Transverse colon (tissue), 4 donors: ENCODE measurements around the gene ZCCHC4.

ENCODE experiments used
- CTCF ChIP-seq, 5 experiments: fragments of 200-600 bp in 3 of 5; fragments of 450-650 bp in 2 of 5; sonication (generic) in 3 of 5; IDR thresholded peaks; 1 replicate in 2 of 5; 2 replicates in 3 of 5; pipeline ENCODE4 v1.5.1; 2016 to 2017; ENCODE audit warnings: antibody characterized with exemption in 5 of 5, inconsistent platforms in 3 of 5, mild to moderate bottlenecking in 2 of 5, moderate library complexity in 1 of 5
- EP300 ChIP-seq: sonication (generic); formaldehyde crosslinking; IDR thresholded peaks from one replicate; pipeline ENCODE4 v1.6.1; 2017; ENCODE audit warnings: antibody characterized with exemption, low read depth
- POLR2AphosphoS5 ChIP-seq, 3 donors: sonication (generic); formaldehyde crosslinking; IDR thresholded peaks; one replicate each; pipeline ENCODE4 v1.6.1; 2016; ENCODE audit warnings: antibody characterized with exemption in 3 of 3

GRCh38 chr4:25301471-25301870 lies 11.1 kb upstream of the ZCCHC4 start:
- TF ChIP-seq CTCF (IDR thresholded peaks at IDR 0.05) (no peak), EP300 (no peak), POLR2AphosphoS5 (IDR thresholded peaks at IDR 0.05) (no peak)
